Measurements from ENCODE around the gene PKN3.

- TF ChIP-seq YY1 (IDR thresholded peaks at IDR 0.05; ENCODE audit: low read depth) (no peak), ZBTB7A (IDR thresholded peaks at IDR 0.05; ENCODE audit: low read depth) (no peak), EP300 (IDR thresholded peaks at IDR 0.05; ENCODE audit: borderline replicate concordance) (no peak), CREB1 (IDR thresholded peaks at IDR 0.05; ENCODE audit: low read depth) (no peak), TAF1 (IDR thresholded peaks at IDR 0.05; ENCODE audit: low read depth) (no peak), NFIC (IDR thresholded peaks at IDR 0.05) (no peak), FOXM1 (IDR thresholded peaks at IDR 0.05; ENCODE audit: borderline replicate concordance, low read depth) (no peak), EGR1 (IDR thresholded peaks at IDR 0.05) (no peak), MAX (IDR thresholded peaks at IDR 0.05) (no peak), TEAD4 (IDR thresholded peaks at IDR 0.05) (no peak)
- TF ChIP-seq, protein P1, sequence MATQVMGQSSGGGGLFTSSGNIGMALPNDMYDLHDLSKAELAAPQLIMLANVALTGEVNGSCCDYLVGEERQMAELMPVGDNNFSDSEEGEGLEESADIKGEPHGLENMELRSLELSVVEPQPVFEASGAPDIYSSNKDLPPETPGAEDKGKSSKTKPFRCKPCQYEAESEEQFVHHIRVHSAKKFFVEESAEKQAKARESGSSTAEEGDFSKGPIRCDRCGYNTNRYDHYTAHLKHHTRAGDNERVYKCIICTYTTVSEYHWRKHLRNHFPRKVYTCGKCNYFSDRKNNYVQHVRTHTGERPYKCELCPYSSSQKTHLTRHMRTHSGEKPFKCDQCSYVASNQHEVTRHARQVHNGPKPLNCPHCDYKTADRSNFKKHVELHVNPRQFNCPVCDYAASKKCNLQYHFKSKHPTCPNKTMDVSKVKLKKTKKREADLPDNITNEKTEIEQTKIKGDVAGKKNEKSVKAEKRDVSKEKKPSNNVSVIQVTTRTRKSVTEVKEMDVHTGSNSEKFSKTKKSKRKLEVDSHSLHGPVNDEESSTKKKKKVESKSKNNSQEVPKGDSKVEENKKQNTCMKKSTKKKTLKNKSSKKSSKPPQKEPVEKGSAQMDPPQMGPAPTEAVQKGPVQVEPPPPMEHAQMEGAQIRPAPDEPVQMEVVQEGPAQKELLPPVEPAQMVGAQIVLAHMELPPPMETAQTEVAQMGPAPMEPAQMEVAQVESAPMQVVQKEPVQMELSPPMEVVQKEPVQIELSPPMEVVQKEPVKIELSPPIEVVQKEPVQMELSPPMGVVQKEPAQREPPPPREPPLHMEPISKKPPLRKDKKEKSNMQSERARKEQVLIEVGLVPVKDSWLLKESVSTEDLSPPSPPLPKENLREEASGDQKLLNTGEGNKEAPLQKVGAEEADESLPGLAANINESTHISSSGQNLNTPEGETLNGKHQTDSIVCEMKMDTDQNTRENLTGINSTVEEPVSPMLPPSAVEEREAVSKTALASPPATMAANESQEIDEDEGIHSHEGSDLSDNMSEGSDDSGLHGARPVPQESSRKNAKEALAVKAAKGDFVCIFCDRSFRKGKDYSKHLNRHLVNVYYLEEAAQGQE (IDR thresholded peaks at IDR 0.05; ENCODE audit: low read depth): no peak
- TF ChIP-seq, protein P2, sequence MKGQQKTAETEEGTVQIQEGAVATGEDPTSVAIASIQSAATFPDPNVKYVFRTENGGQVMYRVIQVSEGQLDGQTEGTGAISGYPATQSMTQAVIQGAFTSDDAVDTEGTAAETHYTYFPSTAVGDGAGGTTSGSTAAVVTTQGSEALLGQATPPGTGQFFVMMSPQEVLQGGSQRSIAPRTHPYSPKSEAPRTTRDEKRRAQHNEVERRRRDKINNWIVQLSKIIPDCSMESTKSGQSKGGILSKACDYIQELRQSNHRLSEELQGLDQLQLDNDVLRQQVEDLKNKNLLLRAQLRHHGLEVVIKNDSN (IDR thresholded peaks at IDR 0.05): no peak
Measured at GRCh38 chr9:128768606-128769005, 66.3 kb downstream of the PKN3 start.
